Uterus (tissue), 2 donors: ENCODE data around the gene RBBP8.

Experiments
- POLR2A ChIP-seq, 2 donors: fragments of 450-650 bp; IDR thresholded peaks; one replicate each; pipeline ENCODE4 v1.6.1; 2016; ENCODE audit warnings: antibody characterized with exemption in 2 of 2, mild to moderate bottlenecking in 1 of 2, moderate library complexity in 1 of 2
- TF ChIP-seq, protein P1 (sequence below), 4 experiments: fragments of 200-600 bp in 2 of 4; fragments of 450-650 bp in 2 of 4; sonication (generic) in 2 of 4; IDR thresholded peaks; one replicate each; pipeline ENCODE4 v1.5.1; 2016 to 2019; ENCODE audit warnings: antibody characterized with exemption in 4 of 4, mild to moderate bottlenecking in 2 of 4, moderate library complexity in 1 of 4

DNA sequence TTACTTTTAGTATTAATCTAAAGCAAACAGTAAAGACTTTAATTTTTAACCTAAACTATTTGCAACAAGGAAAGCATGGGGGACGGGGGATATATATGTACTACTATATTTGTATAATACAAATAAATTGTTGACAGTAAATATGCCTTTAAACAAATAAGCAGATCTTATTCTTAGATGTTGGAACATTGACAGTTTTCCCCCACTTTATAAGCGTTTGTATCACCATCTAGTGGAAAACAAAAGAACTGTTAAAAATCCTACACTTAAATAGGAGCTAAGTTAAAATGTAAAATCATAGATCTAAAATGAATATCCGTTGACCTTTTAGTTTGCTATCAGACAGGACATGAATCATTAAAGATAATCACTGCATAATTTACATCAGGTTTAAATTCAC lies 50.0 kb downstream of the RBBP8 start:
- TF ChIP-seq, protein P1, sequence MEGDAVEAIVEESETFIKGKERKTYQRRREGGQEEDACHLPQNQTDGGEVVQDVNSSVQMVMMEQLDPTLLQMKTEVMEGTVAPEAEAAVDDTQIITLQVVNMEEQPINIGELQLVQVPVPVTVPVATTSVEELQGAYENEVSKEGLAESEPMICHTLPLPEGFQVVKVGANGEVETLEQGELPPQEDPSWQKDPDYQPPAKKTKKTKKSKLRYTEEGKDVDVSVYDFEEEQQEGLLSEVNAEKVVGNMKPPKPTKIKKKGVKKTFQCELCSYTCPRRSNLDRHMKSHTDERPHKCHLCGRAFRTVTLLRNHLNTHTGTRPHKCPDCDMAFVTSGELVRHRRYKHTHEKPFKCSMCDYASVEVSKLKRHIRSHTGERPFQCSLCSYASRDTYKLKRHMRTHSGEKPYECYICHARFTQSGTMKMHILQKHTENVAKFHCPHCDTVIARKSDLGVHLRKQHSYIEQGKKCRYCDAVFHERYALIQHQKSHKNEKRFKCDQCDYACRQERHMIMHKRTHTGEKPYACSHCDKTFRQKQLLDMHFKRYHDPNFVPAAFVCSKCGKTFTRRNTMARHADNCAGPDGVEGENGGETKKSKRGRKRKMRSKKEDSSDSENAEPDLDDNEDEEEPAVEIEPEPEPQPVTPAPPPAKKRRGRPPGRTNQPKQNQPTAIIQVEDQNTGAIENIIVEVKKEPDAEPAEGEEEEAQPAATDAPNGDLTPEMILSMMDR (IDR thresholded peaks at IDR 0.05) = peak; percentile 51 to 67 (median 60)
- TF ChIP-seq POLR2A (IDR thresholded peaks at IDR 0.05) = no peak
